ENCODE data around the gene CST8.

The CST8 gene

GRCh38 chr20:23492292-23492691 lies 1.4 kb downstream of the CST8 start:
- TF ChIP-seq, protein P1, sequence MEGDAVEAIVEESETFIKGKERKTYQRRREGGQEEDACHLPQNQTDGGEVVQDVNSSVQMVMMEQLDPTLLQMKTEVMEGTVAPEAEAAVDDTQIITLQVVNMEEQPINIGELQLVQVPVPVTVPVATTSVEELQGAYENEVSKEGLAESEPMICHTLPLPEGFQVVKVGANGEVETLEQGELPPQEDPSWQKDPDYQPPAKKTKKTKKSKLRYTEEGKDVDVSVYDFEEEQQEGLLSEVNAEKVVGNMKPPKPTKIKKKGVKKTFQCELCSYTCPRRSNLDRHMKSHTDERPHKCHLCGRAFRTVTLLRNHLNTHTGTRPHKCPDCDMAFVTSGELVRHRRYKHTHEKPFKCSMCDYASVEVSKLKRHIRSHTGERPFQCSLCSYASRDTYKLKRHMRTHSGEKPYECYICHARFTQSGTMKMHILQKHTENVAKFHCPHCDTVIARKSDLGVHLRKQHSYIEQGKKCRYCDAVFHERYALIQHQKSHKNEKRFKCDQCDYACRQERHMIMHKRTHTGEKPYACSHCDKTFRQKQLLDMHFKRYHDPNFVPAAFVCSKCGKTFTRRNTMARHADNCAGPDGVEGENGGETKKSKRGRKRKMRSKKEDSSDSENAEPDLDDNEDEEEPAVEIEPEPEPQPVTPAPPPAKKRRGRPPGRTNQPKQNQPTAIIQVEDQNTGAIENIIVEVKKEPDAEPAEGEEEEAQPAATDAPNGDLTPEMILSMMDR (IDR thresholded peaks at IDR 0.05): no peak

DNA sequence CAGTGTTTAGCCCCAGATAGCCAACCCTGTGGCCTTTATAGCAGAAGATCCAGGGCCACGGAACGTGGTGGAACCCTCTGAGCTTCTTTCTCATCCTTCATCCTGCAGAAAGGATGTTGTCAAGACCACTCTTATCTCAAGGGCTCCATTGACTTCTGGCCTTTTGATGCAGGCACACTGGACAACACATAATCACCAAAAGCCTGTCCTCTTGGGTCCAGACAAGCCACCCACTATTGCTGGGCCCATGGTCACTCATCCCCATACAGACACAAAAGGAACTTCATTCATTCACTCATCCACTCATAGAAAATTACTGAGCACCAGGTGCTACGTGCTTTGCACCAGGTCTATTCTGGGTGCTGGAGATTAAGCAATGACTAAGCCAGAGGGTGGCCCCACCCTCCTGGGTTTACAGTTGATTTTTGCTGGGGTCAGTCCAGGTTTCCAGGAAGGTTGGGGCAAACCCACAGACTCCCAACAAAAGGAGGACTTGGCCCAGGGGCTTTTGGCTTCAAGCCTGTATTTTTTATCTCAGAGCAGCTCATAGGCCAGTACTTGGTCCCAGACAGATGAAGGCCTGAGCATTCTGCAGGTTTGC lies 2.4 kb downstream of the CST8 start:
- Mint-ChIP-seq H3K4me1 (peaks cover 6% of the 10 kb centered on the region), H3K36me3 (ENCODE audit: low read depth) (no peaks in the 10 kb centered on the region), H3K27me3 (ENCODE audit: low read depth, poor library complexity) (no peaks in the 10 kb centered on the region), H3K27ac (no peak overlapping the region), H3K4me3 (no peak overlapping the region), H3K9me3 (peaks cover 29% of the 10 kb centered on the region)
- no peak for DNase-seq
- TF ChIP-seq, protein P1 (IDR thresholded peaks at IDR 0.05): no peak

More at GRCh38 chr20:23492292-23492691, 1.4 kb downstream of the CST8 start:
- Mint-ChIP-seq H3K4me1 (peaks cover 6% of the 10 kb centered on the region), H3K27me3 (ENCODE audit: low read depth, poor library complexity) (no peaks in the 10 kb centered on the region), H3K27ac (no peak overlapping the region), H3K9me3 (peaks cover 26% of the 10 kb centered on the region), H3K36me3 (ENCODE audit: low read depth) (no peaks in the 10 kb centered on the region), H3K4me3 (no peak overlapping the region)
- DNase-seq: no peak

DNA sequence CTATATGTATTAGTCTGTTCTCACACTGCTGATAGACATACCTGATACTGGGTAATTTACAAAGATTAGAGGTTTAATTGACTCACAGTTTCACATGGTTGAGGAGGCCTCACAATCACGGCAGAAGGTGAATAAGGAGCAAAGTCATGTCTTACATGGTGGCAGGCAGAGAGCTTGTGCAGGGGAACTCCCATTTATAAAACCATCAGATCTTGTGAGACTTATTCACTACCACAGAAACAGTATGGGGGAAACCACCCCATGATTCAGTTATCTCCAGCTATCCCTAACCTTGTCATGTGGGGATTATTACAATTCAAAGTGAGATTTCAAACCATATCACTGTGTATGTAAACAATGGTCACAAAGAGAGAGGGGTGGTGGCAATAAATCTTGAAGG lies 6.6 kb downstream of the CST8 start:
- Mint-ChIP-seq H3K4me3 (no peak overlapping the region), H3K9me3 (peaks cover 29% of the 10 kb centered on the region), H3K27ac (no peak overlapping the region), H3K27me3 (ENCODE audit: low read depth, poor library complexity) (peaks cover 4% of the 10 kb centered on the region), H3K36me3 (ENCODE audit: low read depth) (no peaks in the 10 kb centered on the region), H3K4me1 (peaks cover 39% of the 10 kb centered on the region)
- DNase-seq: no peak
- TF ChIP-seq, protein P1 (IDR thresholded peaks at IDR 0.05): no peak

DNA sequence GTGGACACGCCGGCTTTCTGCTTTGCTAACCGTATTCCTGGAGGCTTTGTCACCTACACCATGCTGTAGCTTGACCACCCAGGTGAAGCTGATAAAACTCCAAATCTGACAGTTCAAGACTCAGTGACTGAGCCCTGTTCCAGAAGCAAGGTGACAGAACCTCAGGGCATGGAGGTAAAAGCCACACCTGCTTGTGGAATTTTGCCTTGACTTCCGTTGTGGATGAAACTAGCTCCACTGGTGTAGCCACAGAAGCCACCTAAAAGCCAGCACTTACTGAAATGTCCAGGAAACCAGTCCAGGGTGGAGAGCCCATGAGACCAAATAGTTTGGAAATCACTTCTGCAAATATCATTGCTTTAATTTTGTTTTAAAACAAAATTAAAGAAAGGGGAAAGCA lies 11.0 kb downstream of the CST8 start:
- no peaks in the 10 kb centered on the region for H3K36me3 Mint-ChIP-seq (ENCODE audit: low read depth)
- no peak for DNase-seq
- H3K4me1 Mint-ChIP-seq: peaks cover 41% of the 10 kb centered on the region
- peaks cover 4% of the 10 kb centered on the region for H3K27me3 Mint-ChIP-seq (ENCODE audit: low read depth, poor library complexity)
- TF ChIP-seq, protein P1 (IDR thresholded peaks at IDR 0.05): no peak
- H3K9me3 Mint-ChIP-seq: peaks cover 9% of the 10 kb centered on the region
- H3K4me3 Mint-ChIP-seq: no peak overlapping the region
- H3K27ac Mint-ChIP-seq: no peak overlapping the region

GRCh38 chr20:23503649-23504048 lies 12.7 kb downstream of the CST8 start:
- no peak for DNase-seq
- no peaks in the 10 kb centered on the region for H3K36me3 Mint-ChIP-seq (ENCODE audit: low read depth)
- no peaks in the 10 kb centered on the region for H3K9me3 Mint-ChIP-seq
- TF ChIP-seq, protein P1 (IDR thresholded peaks at IDR 0.05): no peak
- H3K27me3 Mint-ChIP-seq (ENCODE audit: low read depth, poor library complexity): peaks cover 4% of the 10 kb centered on the region
- H3K27ac Mint-ChIP-seq: no peak overlapping the region
- no peak overlapping the region for H3K4me3 Mint-ChIP-seq
- H3K4me1 Mint-ChIP-seq: peaks cover 58% of the 10 kb centered on the region

- peak overlapping the region; percentile 80 for H3K27ac Mint-ChIP-seq
- DNase-seq: no peak
- no peaks in the 10 kb centered on the region for H3K36me3 Mint-ChIP-seq (ENCODE audit: low read depth)
- TF ChIP-seq, protein P1 (IDR thresholded peaks at IDR 0.05): no peak
- H3K9me3 Mint-ChIP-seq: no peaks in the 10 kb centered on the region
- peaks cover 60% of the 10 kb centered on the region for H3K4me1 Mint-ChIP-seq
- H3K27me3 Mint-ChIP-seq (ENCODE audit: low read depth, poor library complexity): peaks cover 2% of the 10 kb centered on the region
- no peak overlapping the region for H3K4me3 Mint-ChIP-seq
Observed at GRCh38 chr20:23507346-23507745, 16.4 kb downstream of the CST8 start.
